Measurements from ENCODE around the gene BAG5. TPM values are rescaled to one million over a fixed set of nuclear protein-coding genes. Genes with fewer than 3 reads are reported as not detected.
A peak's percentile ranks its signal among the peaks of the same experiment; 100 is the strongest.
"Not testable (repeated sequence)": the region's sequence is repeated elsewhere in the genome, so short reads cannot be mapped to it uniquely, and the experiment has no call there.

The BAG5 gene
- total RNA-seq, 4 donors from 2014 or later, result 39.4 to 77.5 (median 44.4) TPM

DNA sequence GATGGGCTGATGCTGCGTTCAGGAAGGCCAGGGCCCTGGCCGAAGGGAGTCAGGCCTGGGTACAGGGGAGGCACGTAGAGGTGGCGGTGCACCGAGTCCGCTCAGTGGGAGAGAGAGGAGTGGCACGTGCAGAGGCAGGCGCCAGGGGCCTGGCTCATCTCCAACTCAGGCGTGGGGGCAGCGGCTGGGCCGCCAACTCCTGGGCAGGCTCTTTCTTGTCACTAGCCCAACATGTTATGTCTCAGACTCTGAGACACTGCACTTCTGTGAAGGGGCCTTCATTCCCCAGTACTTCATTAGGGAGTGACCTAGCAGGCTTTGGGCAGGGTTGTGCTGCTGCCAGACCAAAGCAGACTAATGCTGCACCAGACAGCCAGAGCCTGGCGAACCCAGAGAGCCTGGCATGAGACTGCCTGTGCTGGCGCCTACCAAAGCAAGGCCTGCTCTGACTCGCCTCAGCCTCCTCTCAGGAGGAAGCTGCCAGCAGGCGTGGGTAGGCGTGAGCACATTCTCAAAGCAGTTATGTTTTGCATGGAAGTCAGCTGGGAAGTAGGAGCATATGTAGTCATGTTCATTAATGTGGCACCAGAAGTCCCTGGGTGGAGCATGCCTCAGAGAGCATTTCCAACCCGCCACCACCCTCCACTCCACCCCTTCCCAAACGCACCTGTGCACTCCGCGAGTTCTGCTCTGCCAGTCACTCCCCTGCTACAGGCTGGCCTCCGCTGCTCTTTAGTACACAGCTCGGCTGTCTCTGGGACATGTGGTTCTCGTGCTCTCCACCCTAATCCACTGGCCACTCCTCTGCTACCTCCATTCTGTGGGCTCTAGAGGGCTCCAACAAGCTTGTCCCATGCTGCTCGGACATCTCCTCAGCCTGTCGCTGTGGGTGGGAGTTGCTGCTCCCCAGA is 49.5 kb downstream of the BAG5 start:
- 33 to 34% methylated on average over 18 to 23 of the region's 25 CpGs for WGBS, 2 donors
- no peak overlapping the region for H3K4me3 ChIP-seq (replicated peaks in 1 of 3)
- intact Hi-C loops (cut with DNase I), result no loop called here
- peaks cover 0 to 3% of the 10 kb centered on the region in 2 donors for H3K36me3 ChIP-seq
- no peaks in the 10 kb centered on the region for H3K9me3 ChIP-seq
- H3K4me1 ChIP-seq, result peaks cover 68 to 85% of the 10 kb centered on the region in 2 donors
- no peaks in the 10 kb centered on the region for H3K27me3 ChIP-seq
- peak; percentile 94 to 95 for DNase-seq
- peak overlapping the region; percentile 91 to 99 (median 98) for H3K27ac ChIP-seq
- peak in 1 of 2 donors; percentile 38 for TF ChIP-seq POLR2A (IDR thresholded peaks at IDR 0.05)
- TF ChIP-seq, protein P1, sequence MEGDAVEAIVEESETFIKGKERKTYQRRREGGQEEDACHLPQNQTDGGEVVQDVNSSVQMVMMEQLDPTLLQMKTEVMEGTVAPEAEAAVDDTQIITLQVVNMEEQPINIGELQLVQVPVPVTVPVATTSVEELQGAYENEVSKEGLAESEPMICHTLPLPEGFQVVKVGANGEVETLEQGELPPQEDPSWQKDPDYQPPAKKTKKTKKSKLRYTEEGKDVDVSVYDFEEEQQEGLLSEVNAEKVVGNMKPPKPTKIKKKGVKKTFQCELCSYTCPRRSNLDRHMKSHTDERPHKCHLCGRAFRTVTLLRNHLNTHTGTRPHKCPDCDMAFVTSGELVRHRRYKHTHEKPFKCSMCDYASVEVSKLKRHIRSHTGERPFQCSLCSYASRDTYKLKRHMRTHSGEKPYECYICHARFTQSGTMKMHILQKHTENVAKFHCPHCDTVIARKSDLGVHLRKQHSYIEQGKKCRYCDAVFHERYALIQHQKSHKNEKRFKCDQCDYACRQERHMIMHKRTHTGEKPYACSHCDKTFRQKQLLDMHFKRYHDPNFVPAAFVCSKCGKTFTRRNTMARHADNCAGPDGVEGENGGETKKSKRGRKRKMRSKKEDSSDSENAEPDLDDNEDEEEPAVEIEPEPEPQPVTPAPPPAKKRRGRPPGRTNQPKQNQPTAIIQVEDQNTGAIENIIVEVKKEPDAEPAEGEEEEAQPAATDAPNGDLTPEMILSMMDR (IDR thresholded peaks at IDR 0.05), result peak in 1 of 6 experiments; percentile 5

DNA sequence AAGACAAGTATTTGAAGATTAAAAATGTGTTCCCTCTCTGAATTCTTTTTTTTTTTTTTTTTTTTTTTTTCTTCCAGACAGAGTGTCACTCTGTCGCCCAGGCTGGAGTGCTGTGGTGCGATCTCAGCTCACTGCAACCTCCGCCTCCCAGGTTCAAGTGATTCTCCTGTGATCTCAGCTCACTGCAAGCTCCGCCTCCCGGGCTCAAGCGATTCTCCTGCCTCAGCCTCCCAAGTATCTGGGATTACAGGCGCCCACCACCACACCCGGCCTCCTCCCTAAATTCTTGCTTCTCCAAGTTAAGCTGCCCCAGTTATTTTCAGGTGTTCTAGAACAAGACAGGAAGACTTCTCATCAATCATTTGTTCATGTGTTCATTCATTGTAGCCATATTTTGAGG is 50.3 kb downstream of the BAG5 start:
- H3K9me3 ChIP-seq; H3K4me3 ChIP-seq (replicated peaks in 1 of 3); H3K27me3 ChIP-seq; H3K36me3 ChIP-seq; intact Hi-C loops (cut with DNase I): not testable (repeated sequence)
- peaks cover 60 to 79% of the 10 kb centered on the region in 2 donors for H3K4me1 ChIP-seq
- peak overlapping the region; percentile 91 to 99 (median 98) for H3K27ac ChIP-seq
- 76 to 85% methylated on average over 8 of the region's 8 CpGs for WGBS, 2 donors
- peak; percentile 33 to 48 for DNase-seq

DNA sequence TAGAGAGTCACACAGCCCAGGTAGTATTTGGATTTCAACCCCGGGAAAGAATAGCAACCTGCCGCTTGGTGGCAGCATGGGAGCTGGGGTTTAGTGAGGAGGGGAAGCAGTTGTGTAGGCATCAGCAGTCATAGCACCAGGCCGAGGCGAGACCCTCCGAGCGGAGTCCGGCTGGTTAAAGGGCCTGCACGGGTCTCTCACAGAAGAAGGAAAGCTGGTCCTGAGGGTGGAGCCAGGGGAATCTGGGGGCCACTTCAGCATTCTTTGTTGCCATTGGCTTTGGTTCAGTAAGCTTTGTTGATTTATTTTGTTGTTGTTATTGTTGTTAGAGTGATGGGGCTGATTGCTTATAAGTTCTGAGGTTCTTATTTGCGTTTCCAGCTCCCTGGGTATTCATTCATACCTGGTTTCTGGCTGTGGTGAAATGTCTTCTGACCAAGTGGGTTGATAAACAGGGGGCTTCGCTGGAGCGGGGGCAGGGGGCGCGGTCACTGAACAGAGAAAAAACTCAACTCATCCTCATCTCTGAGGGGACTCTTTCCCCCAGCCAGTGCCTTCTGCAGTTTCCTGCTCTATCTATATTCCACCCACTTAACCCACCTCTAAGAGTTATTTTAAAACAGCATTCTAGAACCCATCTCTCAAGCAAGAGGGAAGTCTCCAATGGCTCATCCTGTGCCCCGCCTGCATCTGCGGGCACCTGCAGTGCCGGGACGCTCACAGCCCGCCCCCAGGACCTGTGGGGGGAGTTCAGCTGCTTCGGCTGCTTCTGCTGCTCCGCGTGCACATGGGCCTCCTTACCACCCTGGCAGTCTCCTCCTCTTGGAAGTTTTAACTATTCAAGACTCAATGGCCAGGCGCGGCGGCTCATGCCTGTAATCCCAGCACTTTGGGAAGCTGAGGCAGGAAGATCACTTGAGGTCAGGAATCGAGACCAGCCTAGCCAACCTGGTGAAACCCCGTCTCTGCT is 51.4 kb downstream of the BAG5 start:
- Histone ChIP-seq H3K9me3 (no peaks in the 10 kb centered on the region), H3K4me1 (peaks cover 51 to 70% of the 10 kb centered on the region in 2 donors), H3K36me3 (peaks cover 0 to 3% of the 10 kb centered on the region in 2 donors), H3K4me3 (replicated peaks in 1 of 3) (no peak overlapping the region), H3K27ac (peak overlapping the region; percentile 20 to 82 (median 68)), H3K27me3 (no peaks in the 10 kb centered on the region)
- DNase-seq, result peak in 1 of 2 donors; percentile 69
- intact Hi-C loops (cut with DNase I), result no loop called here
- WGBS, 2 donors, result 55 to 69% methylated on average over 26 of the region's 26 CpGs
- no peak for TF ChIP-seq POLR2A (IDR thresholded peaks at IDR 0.05)
- TF ChIP-seq, protein P1 (IDR thresholded peaks at IDR 0.05), result peak in 1 of 6 experiments; percentile 18

DNA sequence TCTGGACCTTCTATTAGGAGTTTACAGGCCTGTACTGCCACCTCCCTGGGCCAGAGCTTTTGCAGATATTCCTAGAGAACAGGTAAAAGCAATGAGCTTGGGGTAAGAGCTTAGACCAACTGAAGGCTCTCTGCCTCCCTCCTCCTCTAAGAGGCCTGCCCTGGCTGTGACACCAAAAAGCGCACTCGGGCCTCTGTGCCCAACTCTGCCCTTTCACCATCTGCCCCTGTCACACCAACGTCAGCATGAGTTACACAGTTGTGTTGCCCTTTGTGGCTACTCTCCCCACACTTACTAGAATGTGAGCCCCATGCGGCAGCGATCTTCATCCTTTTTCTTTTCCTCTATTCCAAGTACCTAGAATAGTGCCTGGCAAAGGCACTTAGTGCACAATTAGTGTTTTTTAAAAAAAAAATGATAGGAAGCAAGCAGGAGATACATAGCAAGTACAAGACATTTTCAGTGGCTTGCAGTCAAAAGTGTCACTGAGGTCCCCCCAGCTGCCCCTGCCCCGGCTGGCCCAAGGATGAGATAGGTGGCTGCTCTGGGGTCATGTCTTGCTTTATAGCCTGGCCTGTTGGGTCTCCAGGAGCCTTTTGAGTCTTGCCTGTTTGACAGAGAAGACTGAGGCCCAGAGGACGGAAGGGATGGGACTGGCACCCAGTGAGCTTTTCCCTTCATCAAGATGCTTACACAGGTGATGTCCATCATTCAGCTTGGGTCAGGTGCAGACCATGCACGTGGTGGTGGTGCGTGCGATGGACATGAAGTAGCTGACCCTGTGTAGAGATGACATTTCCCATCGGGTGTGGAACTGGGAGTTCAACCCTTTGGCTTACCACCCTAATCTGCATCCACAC is 52.4 kb downstream of the BAG5 start:
- intact Hi-C loops (cut with DNase I), result no loop called here
- no peak overlapping the region for H3K4me3 ChIP-seq (replicated peaks in 1 of 3)
- 84 to 90% methylated on average over 11 of the region's 11 CpGs for WGBS, 2 donors
- no peaks in the 10 kb centered on the region for H3K27me3 ChIP-seq
- H3K36me3 ChIP-seq, result peaks cover 4 to 5% of the 10 kb centered on the region in 2 donors
- no peaks in the 10 kb centered on the region for H3K9me3 ChIP-seq
- no peak for TF ChIP-seq POLR2A (IDR thresholded peaks at IDR 0.05)
- TF ChIP-seq, protein P1 (IDR thresholded peaks at IDR 0.05), result no peak
- peak overlapping the region in 2 of 3 donors; percentile 68 to 82 for H3K27ac ChIP-seq
- peaks cover 41 to 60% of the 10 kb centered on the region in 2 donors for H3K4me1 ChIP-seq
- no peak for DNase-seq

Data from thyroid gland (tissue), 4 donors.